HCT116 (cell line): ENCODE data around the gene IGSF11. TPM values are rescaled to one million over a fixed set of nuclear protein-coding genes. Genes with fewer than 3 reads are reported as not detected.

Source experiments
- ATAC-seq: fragments of 200-7000 bp; cut with Tn5 transposase; 2 replicates; pipeline ENCODE4 v1.9.1; 2020; ENCODE audit warnings: mild to moderate bottlenecking, moderate library complexity
- BruUV-seq: library from RNA; stranded (reverse); fragments of 400-500 nt; replicated peaks from 2 replicates; lab custom pipeline; 2021; lab: Mats Ljungman, UMichigan
- CTCF ChIA-PET: fragments of 300-600 bp; sonication (Branson Sonifier 250); formaldehyde crosslinking; loops from one replicate; lab custom pipeline; 2021; ENCODE audit warnings: antibody characterized with exemption; lab: Charles Lee
- POLR2A ChIA-PET: fragments of 300-600, 350-600 bp; sonication (Branson Sonifier 250); formaldehyde crosslinking; loops from one replicate; lab custom pipeline; 2021; ENCODE audit warnings: antibody characterized with exemption; lab: Charles Lee
- RAD21 ChIA-PET, 2 experiments: fragments of 300-600 bp; sonication (Branson Sonifier 250); formaldehyde crosslinking; loops; one replicate each; lab custom pipeline; 2023; ENCODE audit warnings: low total read pairs in 2 of 2; ENCODE audit not compliant: uncharacterized antibody in 2 of 2, unreplicated experiment in 2 of 2, low non-redundant PET in 1 of 2; lab: Charles Lee
- DNase-seq: peaks from one replicate; pipeline ENCODE4 v3.0.0-alpha.2; 2010; ENCODE audit warnings: low read depth, low spot score
- H2AFZ ChIP-seq: fragments of 200-600 bp; shearing (Covaris generic), sonication (generic); 2 replicates; pipeline ENCODE4 v1.6.1; 2017; ENCODE audit warnings: low read depth, mixed run types, mixed read lengths, antibody characterized with exemption, low read length; ENCODE audit not compliant: poor library complexity, severe bottlenecking
- H3K27ac ChIP-seq: 2 replicates; pipeline ENCODE4 v1.5.1; 2012; ENCODE audit warnings: low read depth, low read length
- H3K27me3 ChIP-seq: fragments of 200-600 bp; sonication (generic); 2 replicates; pipeline ENCODE4 v1.6.1; 2016; ENCODE audit warnings: mixed run types, low read length, mixed read lengths; ENCODE audit not compliant: insufficient read depth
- H3K36me3 ChIP-seq, 2 experiments: fragments of 200-500 bp in 1 of 2; fragments of 200-600 bp in 1 of 2; sonication (Bioruptor generic) in 1 of 2; sonication (generic) in 1 of 2; 2 replicates each; pipeline versions ENCODE4 v1.5.1 to v1.6.1; 2014 to 2016; ENCODE audit warnings: low read length in 2 of 2, inconsistent platforms in 1 of 2, mixed read lengths in 1 of 2, mixed run types in 1 of 2; ENCODE audit not compliant: insufficient read depth in 2 of 2, control insufficient read depth in 1 of 2
- H3K4me1 ChIP-seq, 2 experiments: fragments of 200-600 bp in 1 of 2; sonication (generic) in 1 of 2; 2 replicates each; pipeline versions ENCODE4 v1.5.1 to v1.6.1; 2012 to 2017; ENCODE audit warnings: low read length in 2 of 2, inconsistent platforms in 1 of 2, mild to moderate bottlenecking in 1 of 2, mixed read lengths in 1 of 2, mixed run types in 1 of 2, moderate library complexity in 1 of 2; ENCODE audit not compliant: insufficient read depth in 2 of 2, control insufficient read depth in 1 of 2
- H3K4me2 ChIP-seq: fragments of 200-600 bp; sonication (generic); 2 replicates; pipeline ENCODE4 v1.6.1; 2017; ENCODE audit warnings: mixed run types, low read length, mixed read lengths
- H3K4me3 ChIP-seq, 2 experiments: fragments of 200-600 bp in 1 of 2; sonication (generic) in 1 of 2; replicated peaks in 1 of 2; 2 replicates each; pipeline ENCODE4 v1.5.1; 2011 to 2016; ENCODE audit warnings: low read length in 2 of 2, control low read depth in 1 of 2, low read depth in 1 of 2, mild to moderate bottlenecking in 1 of 2, mixed read lengths in 1 of 2, mixed run types in 1 of 2
- H3K79me2 ChIP-seq: fragments of 200-600 bp; sonication (generic); 2 replicates; pipeline ENCODE4 v1.6.1; 2017; ENCODE audit warnings: mild to moderate bottlenecking, mixed run types, low read length, moderate library complexity, mixed read lengths; ENCODE audit not compliant: insufficient read depth
- H3K9ac ChIP-seq: fragments of 200-600 bp; sonication (generic); 2 replicates; pipeline ENCODE4 v1.6.1; 2016; ENCODE audit warnings: low read length, mixed read lengths
- H3K9me2 ChIP-seq: fragments of 200-600 bp; sonication (generic), shearing (Covaris generic); 2 replicates; pipeline ENCODE4 v1.6.1; 2017; ENCODE audit warnings: mixed run types, mild to moderate bottlenecking, moderate library complexity; ENCODE audit not compliant: insufficient read depth
- H3K9me3 ChIP-seq, 2 experiments: fragments of 200-500 bp in 1 of 2; fragments of 200-600 bp in 1 of 2; sonication (Bioruptor generic) in 1 of 2; sonication (generic) in 1 of 2; 2 replicates each; pipeline ENCODE4 v1.6.1; 2014 to 2017; ENCODE audit warnings: low read length in 2 of 2, mixed read lengths in 2 of 2, inconsistent platforms in 1 of 2, low read depth in 1 of 2, mild to moderate bottlenecking in 1 of 2, mixed run types in 1 of 2, moderate library complexity in 1 of 2; ENCODE audit not compliant: control insufficient read depth in 1 of 2, insufficient read depth in 1 of 2
- H4K20me1 ChIP-seq: fragments of 200-600 bp; sonication (generic), shearing (Covaris generic); 2 replicates; pipeline ENCODE4 v1.6.1; 2017; ENCODE audit warnings: mixed run types, mild to moderate bottlenecking, moderate library complexity; ENCODE audit not compliant: insufficient read depth
- CBX3 ChIP-seq: IDR thresholded peaks from 2 replicates; pipeline ENCODE4 v1.6.1; 2012; ENCODE audit warnings: low read depth
- CEBPB ChIP-seq: IDR thresholded peaks from 2 replicates; pipeline ENCODE4 v1.6.1; 2012; ENCODE audit warnings: low read depth
- ELF1 ChIP-seq: IDR thresholded peaks from 2 replicates; pipeline ENCODE4 v1.6.1; 2012; ENCODE audit warnings: low read depth, borderline replicate concordance
- EZH2phosphoT487 ChIP-seq: fragments of 200-600 bp; IDR thresholded peaks from 2 replicates; pipeline ENCODE4 v1.6.1; 2018; ENCODE audit warnings: antibody characterized with exemption, borderline replicate concordance
- JUND ChIP-seq: IDR thresholded peaks from 2 replicates; pipeline ENCODE4 v1.6.1; 2012
- MAX ChIP-seq: IDR thresholded peaks from 2 replicates; pipeline ENCODE4 v1.6.1; 2012
- REST ChIP-seq: IDR thresholded peaks from 2 replicates; pipeline ENCODE4 v1.6.1; 2012; ENCODE audit warnings: low read depth
- SIN3A ChIP-seq: IDR thresholded peaks from 2 replicates; pipeline ENCODE4 v1.6.1; 2012; ENCODE audit warnings: low read depth
- SP1 ChIP-seq: IDR thresholded peaks from 2 replicates; pipeline ENCODE4 v1.6.1; 2012; ENCODE audit warnings: low read depth
- SRF ChIP-seq: IDR thresholded peaks from 2 replicates; pipeline ENCODE4 v1.6.1; 2012; ENCODE audit warnings: low read depth
- ZNF274 ChIP-seq: fragments of 200-500 bp; sonication (Bioruptor generic); IDR thresholded peaks from 2 replicates; pipeline ENCODE4 v1.6.1; 2014; ENCODE audit warnings: mild to moderate bottlenecking, low read depth, low read length, inconsistent platforms
- intact Hi-C: fragments of 100-400 bp; cut with micrococcal nuclease; formaldehyde crosslinking; loops from 2 replicates; pipeline ENCODE4 v1.10.0; 2022
- total RNA-seq: library from RNA; stranded (reverse); gene quantifications from one replicate; pipeline ENCODE4 v1.2.1, GENCODE V29; 2021; ENCODE audit not compliant: unreplicated experiment

IGSF11 gene
- total RNA-seq, 1 experiment from 2014 or later: not detected

- DNase-seq (no peak), ATAC-seq (no peak)
- Histone ChIP-seq H3K9me3 (no peaks in the 10 kb centered on the region; a peak in 1 of 4 replicates), H3K9me2 (no peaks in the 10 kb centered on the region), H3K27ac (no peak overlapping the region), H4K20me1 (no peaks in the 10 kb centered on the region; the same call in 1 of the 2 replicates), H3K4me3 (no peak overlapping the region), H2AFZ (no peak overlapping the region), H3K79me2 (no peaks in the 10 kb centered on the region), H3K4me1 (no peaks in the 10 kb centered on the region), H3K9ac (no peak overlapping the region), H3K36me3 (no peaks in the 10 kb centered on the region), H3K4me2 (no peak overlapping the region), H3K27me3 (peaks cover 26% of the 10 kb centered on the region)
- RAD21 ChIA-PET: no interaction called here
- TF ChIP-seq SP1 (no peak), REST (no peak), MAX (no peak), CBX3 (no peak), ZNF274 (no peak), JUND (no peak), CEBPB (no peak), SIN3A (no peak), ELF1 (no peak), EZH2phosphoT487 (no peak), SRF (no peak)
- no TSS peak for BruUV-seq
- POLR2A ChIA-PET: no interaction called here
- intact Hi-C loops: no loop called here
- CTCF ChIA-PET: no interaction called here
These were observed 78.6 kb downstream of the IGSF11 start for GRCh38 chr3:118955914-118956556.
